HepG2 (cell line): ENCODE results near the gene CPOX. TPM values are rescaled to one million over a fixed set of nuclear protein-coding genes. Genes with fewer than 3 reads are reported as not detected.

ENCODE experiments used
- CTCF ChIP-seq: sonication (generic); formaldehyde crosslinking; IDR thresholded peaks from 2 replicates; pipeline ENCODE4 v1.5.0; 2020; ENCODE audit warnings: mild to moderate bottlenecking, missing genetic modification reagents, moderate library complexity
- ZNF512 ChIP-seq: sonication (generic); formaldehyde crosslinking; IDR thresholded peaks from 2 replicates; pipeline ENCODE4 v1.4.0; 2020; ENCODE audit warnings: mild to moderate bottlenecking, missing genetic modification reagents
- ZNF646 ChIP-seq: sonication (generic); formaldehyde crosslinking; IDR thresholded peaks from 2 replicates; pipeline ENCODE4 v1.9.0; 2021; ENCODE audit warnings: mild to moderate bottlenecking, missing genetic modification reagents
- polyA plus RNA-seq, 8 experiments: library from polyadenylated mRNA; depleted of rRNA in 3 of 8; stranded (reverse) in 7 of 8; unstranded in 1 of 8; fragments of >200 nt; fragmentation: Illumina TruSeq in 4 of 8; extraction: Trizol in 4 of 8; gene quantifications; 2 replicates each; pipeline versions ENCODE4 v1.2.1 to v1.2.3, GENCODE V29; 2011 to 2016; ENCODE audit warnings: low read depth in 4 of 8, missing spikeins in 1 of 8, mixed read lengths in 1 of 8; ENCODE audit not compliant: insufficient read depth in 1 of 8
- total RNA-seq, 5 experiments: library from RNA; depleted of rRNA; stranded (reverse); fragments of >200 nt; fragmentation: Illumina TruSeq; extraction: Trizol; gene quantifications; 2 replicates each; pipeline ENCODE4 v1.2.3, GENCODE V29; 2016; ENCODE audit warnings: low read depth in 1 of 5

The CPOX gene
- total and polyA plus RNA-seq, 2 of the 13 experiments (the other 11 are each of a cell fraction or from before 2014, with no cell fraction given), result 34.2 to 37.2 TPM

GRCh38 chr3:98541695-98542094, 51.7 kb downstream of the CPOX start (continued):
- TF ChIP-seq CTCF, result no peak
- TF ChIP-seq ZNF646 (CRISPR knock-in tag), result no peak
- no peak for TF ChIP-seq ZNF512 (CRISPR knock-in tag)
